ENCODE results near the gene NTM.

Gene NTM

DNA sequence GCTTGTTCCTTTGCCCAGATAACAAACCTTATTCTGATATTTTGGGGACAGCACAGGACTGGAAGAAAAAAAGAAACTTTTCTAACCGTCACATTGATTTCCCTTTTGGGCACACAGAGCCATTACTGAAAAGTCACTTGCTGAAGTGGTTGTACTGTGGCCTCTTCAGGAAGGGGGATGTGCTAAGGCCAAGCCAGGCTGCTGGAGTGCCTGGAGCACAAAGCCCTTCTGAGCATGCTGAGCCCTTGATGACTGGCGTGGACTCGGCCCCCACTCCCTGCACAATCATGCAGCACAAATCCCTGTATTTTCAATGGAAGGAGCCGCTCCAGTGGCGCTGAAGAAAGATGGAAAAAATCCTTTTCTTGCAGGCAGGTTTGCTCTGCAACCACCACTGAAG is 164.2 kb downstream of the NTM start:
- DNase-seq (ENCODE audit: extremely low spot score): no peak
- TF ChIP-seq FOXA1 (IDR thresholded peaks at IDR 0.05) (no peak), FOXM1 (IDR thresholded peaks at IDR 0.05; ENCODE audit: borderline replicate concordance) (no peak), SUZ12 (IDR thresholded peaks at IDR 0.05) (no peak), CTBP1 (IDR thresholded peaks at IDR 0.05; ENCODE audit: borderline replicate concordance) (no peak), L3MBTL2 (conservative IDR thresholded peaks at IDR 0.05) (no peak), TARDBP (IDR thresholded peaks at IDR 0.05) (no peak), BHLHE40 (IDR thresholded peaks at IDR 0.05; ENCODE audit: borderline replicate concordance) (no peak), HDGF (IDR thresholded peaks at IDR 0.05; ENCODE audit: borderline replicate concordance) (no peak), NFRKB (IDR thresholded peaks at IDR 0.05) (no peak), ARNT (IDR thresholded peaks at IDR 0.05) (no peak), ELF4 (IDR thresholded peaks at IDR 0.05) (no peak), LEF1 (IDR thresholded peaks at IDR 0.05; ENCODE audit: borderline replicate concordance) (no peak), FOXK2 (IDR thresholded peaks at IDR 0.05) (no peak), ZNF384 (IDR thresholded peaks at IDR 0.05) (no peak), SP1 (IDR thresholded peaks at IDR 0.05) (no peak)
- TF ChIP-seq, protein P1, sequence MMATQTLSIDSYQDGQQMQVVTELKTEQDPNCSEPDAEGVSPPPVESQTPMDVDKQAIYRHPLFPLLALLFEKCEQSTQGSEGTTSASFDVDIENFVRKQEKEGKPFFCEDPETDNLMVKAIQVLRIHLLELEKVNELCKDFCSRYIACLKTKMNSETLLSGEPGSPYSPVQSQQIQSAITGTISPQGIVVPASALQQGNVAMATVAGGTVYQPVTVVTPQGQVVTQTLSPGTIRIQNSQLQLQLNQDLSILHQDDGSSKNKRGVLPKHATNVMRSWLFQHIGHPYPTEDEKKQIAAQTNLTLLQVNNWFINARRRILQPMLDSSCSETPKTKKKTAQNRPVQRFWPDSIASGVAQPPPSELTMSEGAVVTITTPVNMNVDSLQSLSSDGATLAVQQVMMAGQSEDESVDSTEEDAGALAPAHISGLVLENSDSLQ (IDR thresholded peaks at IDR 0.05): no peak
- ChIA-PET POLR2A (no interaction called here), CTCF (no interaction called here)

DNA sequence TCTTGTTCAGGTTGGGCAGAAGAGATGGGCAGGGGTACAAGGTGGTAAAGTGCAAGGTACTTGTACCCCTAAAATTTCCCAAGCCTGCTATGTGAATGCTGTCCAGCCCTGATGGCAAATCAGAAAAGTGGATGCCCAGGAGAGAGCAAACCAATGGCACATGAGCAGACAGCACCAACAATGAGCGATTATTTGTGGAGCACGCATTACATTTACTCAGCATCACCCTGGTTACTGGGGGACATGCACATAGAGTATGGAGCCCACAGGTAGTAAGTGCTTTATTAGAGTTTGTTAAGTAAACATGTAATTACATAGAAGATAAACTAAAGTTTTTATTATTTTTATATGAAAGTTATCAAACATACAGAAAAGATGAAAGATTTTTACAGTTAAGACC is 165.7 kb downstream of the NTM start:
- CTCF ChIA-PET: no interaction called here
- DNase-seq (ENCODE audit: extremely low spot score): no peak
- TF ChIP-seq, protein P1 (IDR thresholded peaks at IDR 0.05): no peak
- no peak for TF ChIP-seq NFRKB (IDR thresholded peaks at IDR 0.05)
- TF ChIP-seq FOXA1 (IDR thresholded peaks at IDR 0.05): no peak
- no peak for TF ChIP-seq L3MBTL2 (conservative IDR thresholded peaks at IDR 0.05)
- TF ChIP-seq BHLHE40 (IDR thresholded peaks at IDR 0.05; ENCODE audit: borderline replicate concordance): no peak
- no peak for TF ChIP-seq ELF4 (IDR thresholded peaks at IDR 0.05)
- POLR2A ChIA-PET: no interaction called here

DNA sequence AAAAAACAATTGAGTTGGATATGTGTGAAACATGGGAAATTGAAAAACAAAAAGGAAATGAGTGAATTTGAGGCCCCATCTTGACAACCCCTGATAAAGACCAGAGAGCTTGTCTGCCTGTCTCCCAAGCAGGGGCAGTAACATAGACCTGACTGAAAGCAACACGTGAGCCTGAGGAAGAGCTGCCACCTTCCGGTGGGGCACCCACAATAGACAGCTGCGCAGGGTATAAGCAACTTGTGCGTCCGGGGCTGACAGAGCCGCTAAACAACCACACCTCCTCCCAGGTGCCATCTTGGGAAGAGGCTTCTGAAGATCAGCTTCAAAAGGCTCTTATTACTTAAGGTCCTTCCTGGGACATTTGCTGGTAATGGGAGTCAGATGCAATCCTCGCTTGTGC is 166.8 kb downstream of the NTM start:
- no peak for TF ChIP-seq LEF1 (IDR thresholded peaks at IDR 0.05; ENCODE audit: borderline replicate concordance)
- TF ChIP-seq NFRKB (IDR thresholded peaks at IDR 0.05): no peak
- CTCF ChIA-PET: no interaction called here
- no peak for DNase-seq (ENCODE audit: extremely low spot score)
- POLR2A ChIA-PET: no interaction called here

DNA sequence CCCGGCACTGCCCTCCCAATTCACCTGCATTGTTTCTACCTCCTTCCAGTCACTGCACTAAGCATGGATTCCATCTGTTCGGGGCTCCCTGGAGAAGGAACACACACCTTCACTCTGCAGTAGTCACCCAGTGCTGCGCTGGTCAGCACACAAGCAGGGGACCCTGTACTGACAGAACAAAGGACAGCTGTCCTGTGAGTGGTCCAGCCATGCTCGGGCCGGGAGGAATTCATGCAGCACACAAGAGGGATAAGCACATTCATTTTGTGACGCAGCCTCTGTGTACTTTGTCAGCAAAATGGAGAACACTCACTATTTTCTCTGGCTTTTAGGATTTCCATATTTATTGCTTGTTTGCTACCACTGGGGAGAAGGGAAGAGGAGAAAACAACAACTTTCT is 167.3 kb downstream of the NTM start:
- POLR2A ChIA-PET: no interaction called here

DNA sequence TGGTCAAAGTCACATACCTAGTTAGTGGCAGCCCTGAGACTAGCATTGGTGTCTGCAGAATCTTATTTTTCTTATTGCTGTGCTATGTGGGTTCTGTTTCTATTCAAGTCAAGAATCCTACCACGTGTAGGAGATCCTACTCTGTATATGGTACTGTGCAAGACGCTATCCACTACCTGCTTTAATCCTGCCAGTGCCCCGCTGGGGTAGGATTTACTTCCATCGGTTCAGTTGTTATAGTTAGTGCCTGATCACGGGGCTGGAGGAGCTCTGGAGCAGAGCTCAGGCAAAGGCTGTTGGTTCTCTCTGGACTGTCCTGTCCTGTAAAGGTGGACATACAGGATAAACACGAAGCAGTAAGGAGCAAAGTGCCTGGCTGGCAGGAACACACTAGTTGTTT is 167.9 kb downstream of the NTM start:
- TF ChIP-seq BHLHE40 (IDR thresholded peaks at IDR 0.05; ENCODE audit: borderline replicate concordance): no peak
- TF ChIP-seq ELF4 (IDR thresholded peaks at IDR 0.05): no peak
- TF ChIP-seq FOXK2 (IDR thresholded peaks at IDR 0.05): no peak
- TF ChIP-seq, protein P1 (IDR thresholded peaks at IDR 0.05): no peak
- ChIA-PET CTCF (no interaction called here), POLR2A (no interaction called here)
- no peak for DNase-seq (ENCODE audit: extremely low spot score)

More for the DNA sequence above, 167.3 kb downstream of the NTM start:
- TF ChIP-seq FOXM1 (IDR thresholded peaks at IDR 0.05; ENCODE audit: borderline replicate concordance) (no peak), SUZ12 (IDR thresholded peaks at IDR 0.05) (no peak)
- CTCF ChIA-PET: no interaction called here
- DNase-seq (ENCODE audit: extremely low spot score): no peak

DNA sequence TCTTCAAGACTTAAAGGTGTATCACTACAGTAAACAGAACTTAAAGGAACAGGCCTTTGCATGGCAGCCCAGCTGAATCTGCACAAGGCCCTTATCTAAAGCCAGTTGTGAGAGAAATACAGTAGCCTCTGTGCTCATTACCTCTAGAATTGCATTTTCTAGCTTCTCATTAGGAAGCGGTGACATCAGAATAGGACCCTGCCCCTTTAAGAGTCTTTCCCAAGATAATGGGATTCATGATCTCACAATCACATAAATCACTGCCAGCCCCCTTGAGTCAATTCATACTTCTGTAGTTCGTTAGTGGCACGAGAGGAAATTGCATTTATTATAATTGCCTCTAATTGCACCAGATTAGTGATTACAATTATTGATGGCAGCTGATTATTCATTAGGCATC is 170.3 kb downstream of the NTM start:
- CTCF ChIA-PET: no interaction called here
- TF ChIP-seq FOXM1 (IDR thresholded peaks at IDR 0.05; ENCODE audit: borderline replicate concordance) (no peak), ZNF384 (IDR thresholded peaks at IDR 0.05) (no peak), SP1 (IDR thresholded peaks at IDR 0.05) (no peak), BHLHE40 (IDR thresholded peaks at IDR 0.05; ENCODE audit: borderline replicate concordance) (no peak)
- DNase-seq (ENCODE audit: extremely low spot score): no peak
- POLR2A ChIA-PET: no interaction called here

DNA sequence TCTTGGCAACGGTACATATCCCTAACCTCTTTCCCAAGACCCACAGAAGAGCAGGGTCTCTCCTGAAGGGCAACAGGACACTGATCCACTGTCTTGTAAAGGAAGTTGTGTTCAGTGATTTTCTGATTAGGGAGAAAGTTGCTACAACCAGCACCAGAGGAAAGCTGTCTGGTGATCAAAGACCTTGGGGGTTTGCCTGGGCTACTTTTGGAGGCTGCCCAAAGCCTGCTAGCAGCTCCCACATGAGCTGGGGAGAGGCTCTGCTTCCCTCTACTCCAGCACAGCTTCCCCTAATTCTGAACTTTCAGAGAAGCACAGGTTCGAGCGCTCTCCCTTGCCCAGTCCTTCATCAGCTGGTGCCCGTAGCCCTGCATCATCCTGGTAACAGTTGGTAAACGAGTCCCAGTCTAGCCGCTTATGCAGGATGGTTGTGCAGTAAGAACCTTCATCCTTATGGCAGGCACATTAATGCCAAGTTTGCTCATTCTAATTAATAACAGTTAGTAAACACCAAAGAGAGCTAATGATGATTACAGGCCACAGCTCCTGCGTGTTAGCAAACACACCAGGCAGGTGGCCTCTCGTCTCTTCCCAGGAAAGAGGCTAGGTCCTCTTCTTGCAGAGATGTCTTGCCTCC is 173.1 kb downstream of the NTM start:
- no peak for DNase-seq (ENCODE audit: extremely low spot score)
- no peak for TF ChIP-seq SP1 (IDR thresholded peaks at IDR 0.05)
- TF ChIP-seq FOXA1 (IDR thresholded peaks at IDR 0.05): no peak
- TF ChIP-seq ARNT (IDR thresholded peaks at IDR 0.05): no peak
- no peak for TF ChIP-seq ELF4 (IDR thresholded peaks at IDR 0.05)
- no peak for TF ChIP-seq FOXK2 (IDR thresholded peaks at IDR 0.05)
- TF ChIP-seq TARDBP (IDR thresholded peaks at IDR 0.05): no peak
- TF ChIP-seq LEF1 (IDR thresholded peaks at IDR 0.05; ENCODE audit: borderline replicate concordance): no peak
- CTCF ChIA-PET: no interaction called here
- POLR2A ChIA-PET: no interaction called here

DNA sequence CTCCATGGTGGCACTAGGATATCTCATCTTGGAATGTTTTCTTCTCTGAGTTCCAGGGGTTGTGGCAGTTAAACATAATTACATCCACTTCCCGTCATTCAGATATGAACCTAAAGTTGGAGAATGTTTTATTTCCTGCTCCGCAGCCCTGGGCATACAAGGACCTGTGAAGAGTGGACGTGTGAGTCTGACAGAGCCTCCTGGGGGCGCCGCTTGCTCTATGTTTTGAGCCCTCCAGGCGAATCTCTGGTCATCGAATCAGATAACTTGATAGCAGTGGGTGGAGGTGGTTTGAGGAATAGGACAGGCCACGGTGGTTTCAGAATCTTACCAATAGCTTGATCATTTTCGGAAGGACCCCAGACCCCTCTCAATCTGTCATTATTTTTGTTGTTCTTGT is 174.2 kb downstream of the NTM start:
- ChIA-PET CTCF (no interaction called here), POLR2A (no interaction called here)
- TF ChIP-seq SUZ12 (IDR thresholded peaks at IDR 0.05) (no peak), FOXA1 (IDR thresholded peaks at IDR 0.05) (no peak), ZNF384 (IDR thresholded peaks at IDR 0.05) (no peak), BHLHE40 (IDR thresholded peaks at IDR 0.05; ENCODE audit: borderline replicate concordance) (no peak)
- no peak for DNase-seq (ENCODE audit: extremely low spot score)
